ENCODE measurements around the gene LRIT2. TPM values are rescaled to one million over a fixed set of nuclear protein-coding genes. Genes with fewer than 3 reads are reported as not detected.

The LRIT2 gene
- total and polyA plus RNA-seq, 2 experiments from 2014 or later = not detected

- Histone ChIP-seq H3K9me3 (ENCODE audit: low read depth) (no peaks in the 10 kb centered on the region), H3K79me2 (no peaks in the 10 kb centered on the region), H3K4me2 (peak within 1 kb of the TSS; percentile 97), H4K20me1 (ENCODE audit: insufficient read depth, poor library complexity, severe bottlenecking) (no peaks in the 10 kb centered on the region), H3K36me3 (replicated peaks; ENCODE audit: insufficient read depth, low read depth) (no peaks in the 10 kb centered on the region), H2AFZ (peak within 1 kb of the TSS; percentile 63), H3K27me3 (peaks cover 66% of the 10 kb centered on the region), H3K9me2 (replicated peaks; ENCODE audit: insufficient read depth) (no peaks in the 10 kb centered on the region), H3K27ac (no peak within 1 kb of the TSS), H3K4me1 (ENCODE audit: insufficient read depth) (no peaks in the 10 kb centered on the region), H3K4me3 (peak within 1 kb of the TSS; percentile 33)
- TF ChIP-seq EZH2 (IDR thresholded peaks at IDR 0.05; ENCODE audit: borderline replicate concordance) (peak; percentile 47), EZH2phosphoT487 (IDR thresholded peaks at IDR 0.05; ENCODE audit: low read depth, severe bottlenecking, unreplicated experiment) (no peak)
- peak; percentile 56 for DNase-seq (ENCODE audit: low spot score)
- WGBS (ENCODE audit: low lambda C conversion rate, missing lambda C conversion rate) = 3% methylated on average over 30 of the region's 61 CpGs
Measured at GRCh38 chr10:84194424-84195043, 30.8 kb downstream of the LRIT2 start, which contains the start of gene CDHR1. TSS of gene CDHR1 (plus strand) at chr10:84194537. CDS start at chr10:84194761, 224 bp downstream.

GRCh38 chr10:84193846-84194423 is 31.4 kb downstream of the LRIT2 start:
- H3K79me2 ChIP-seq = no peaks in the 10 kb centered on the region
- TF ChIP-seq CTCF (IDR thresholded peaks at IDR 0.05; ENCODE audit: poor library complexity) (no peak), EZH2phosphoT487 (IDR thresholded peaks at IDR 0.05; ENCODE audit: low read depth, severe bottlenecking, unreplicated experiment) (no peak), EZH2 (IDR thresholded peaks at IDR 0.05; ENCODE audit: borderline replicate concordance) (no peak)
- H2AFZ ChIP-seq = peak overlapping the region; percentile 63
- DNase-seq (ENCODE audit: low spot score) = no peak
- H3K9me3 ChIP-seq (ENCODE audit: low read depth) = no peaks in the 10 kb centered on the region
- H3K9me2 ChIP-seq (replicated peaks; ENCODE audit: insufficient read depth) = no peaks in the 10 kb centered on the region
- H4K20me1 ChIP-seq (ENCODE audit: insufficient read depth, poor library complexity, severe bottlenecking) = no peaks in the 10 kb centered on the region
- H3K27ac ChIP-seq = no peak overlapping the region
- H3K4me1 ChIP-seq (ENCODE audit: insufficient read depth) = no peaks in the 10 kb centered on the region
- H3K4me3 ChIP-seq = peak overlapping the region; percentile 33
- peak overlapping the region; percentile 97 for H3K4me2 ChIP-seq
- H3K36me3 ChIP-seq (replicated peaks; ENCODE audit: insufficient read depth, low read depth) = no peaks in the 10 kb centered on the region
- H3K27me3 ChIP-seq = peaks cover 66% of the 10 kb centered on the region
- 27% methylated on average over 5 of the region's 5 CpGs for WGBS (ENCODE audit: low lambda C conversion rate, missing lambda C conversion rate)

DNA sequence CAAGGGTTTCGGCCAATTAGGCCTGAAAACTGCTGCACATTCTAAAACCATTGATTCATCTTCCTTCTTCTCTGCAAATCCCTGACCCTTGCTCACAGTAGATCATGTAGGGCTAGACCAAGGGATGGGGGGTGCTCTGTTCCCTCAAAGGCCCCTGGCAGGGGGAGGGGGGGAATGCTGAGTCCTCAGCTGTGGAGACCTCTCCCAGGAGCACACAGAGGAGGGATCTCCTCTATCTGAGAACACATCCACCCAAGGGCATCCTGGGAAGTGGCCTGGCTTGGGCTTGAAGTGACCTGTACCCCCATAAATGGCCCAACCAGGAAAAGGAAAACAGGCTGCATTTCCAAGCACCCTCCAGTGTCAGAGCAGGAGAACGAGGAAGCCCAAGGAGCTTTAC is 32.0 kb downstream of the LRIT2 start:
- Histone ChIP-seq H3K9me3 (ENCODE audit: low read depth) (no peaks in the 10 kb centered on the region), H3K4me3 (no peak overlapping the region), H2AFZ (no peak overlapping the region), H3K27ac (no peak overlapping the region), H3K36me3 (replicated peaks; ENCODE audit: insufficient read depth, low read depth) (no peaks in the 10 kb centered on the region), H3K4me1 (ENCODE audit: insufficient read depth) (no peaks in the 10 kb centered on the region), H4K20me1 (ENCODE audit: insufficient read depth, poor library complexity, severe bottlenecking) (no peaks in the 10 kb centered on the region), H3K27me3 (peaks cover 66% of the 10 kb centered on the region), H3K9me2 (replicated peaks; ENCODE audit: insufficient read depth) (no peaks in the 10 kb centered on the region), H3K79me2 (no peaks in the 10 kb centered on the region), H3K4me2 (no peak overlapping the region)
- WGBS (ENCODE audit: low lambda C conversion rate, missing lambda C conversion rate) = 94% methylated on average over 2 of the region's 2 CpGs
- TF ChIP-seq EZH2 (IDR thresholded peaks at IDR 0.05; ENCODE audit: borderline replicate concordance) (no peak), CTCF (IDR thresholded peaks at IDR 0.05; ENCODE audit: poor library complexity) (no peak), EZH2phosphoT487 (IDR thresholded peaks at IDR 0.05; ENCODE audit: low read depth, severe bottlenecking, unreplicated experiment) (no peak)
- no peak for DNase-seq (ENCODE audit: low spot score)

DNA sequence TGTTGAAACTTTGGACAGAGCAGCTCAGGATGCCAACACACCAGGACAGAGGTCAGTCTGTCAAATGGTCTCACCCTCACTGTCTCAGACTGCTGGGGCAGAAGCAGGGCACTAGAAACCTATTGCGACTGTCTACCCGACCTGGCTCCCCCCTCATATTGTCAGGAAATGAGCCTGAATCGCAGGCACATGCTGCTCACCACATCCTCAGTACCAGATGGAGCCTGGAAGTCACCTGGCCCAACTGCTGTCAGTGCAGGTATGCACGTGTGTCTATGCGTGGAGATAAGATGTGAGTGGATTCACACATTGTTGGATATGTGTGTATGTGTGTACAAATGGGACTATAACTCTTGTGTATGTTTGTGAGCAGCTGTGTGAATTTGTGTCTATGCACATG is 34.2 kb downstream of the LRIT2 start:
- H3K27me3 ChIP-seq = peaks cover 45% of the 10 kb centered on the region
- no peak overlapping the region for H2AFZ ChIP-seq
- no peaks in the 10 kb centered on the region for H3K36me3 ChIP-seq (replicated peaks; ENCODE audit: insufficient read depth, low read depth)
- H3K4me3 ChIP-seq = no peak overlapping the region
- H3K27ac ChIP-seq = no peak overlapping the region
- H4K20me1 ChIP-seq (ENCODE audit: insufficient read depth, poor library complexity, severe bottlenecking) = no peaks in the 10 kb centered on the region
- no peaks in the 10 kb centered on the region for H3K4me1 ChIP-seq (ENCODE audit: insufficient read depth)
- H3K9me2 ChIP-seq (replicated peaks; ENCODE audit: insufficient read depth) = no peaks in the 10 kb centered on the region
- 86% methylated on average over 5 of the region's 5 CpGs for WGBS (ENCODE audit: low lambda C conversion rate, missing lambda C conversion rate)
- TF ChIP-seq CTCF (IDR thresholded peaks at IDR 0.05; ENCODE audit: poor library complexity) (no peak), EZH2 (IDR thresholded peaks at IDR 0.05; ENCODE audit: borderline replicate concordance) (no peak), EZH2phosphoT487 (IDR thresholded peaks at IDR 0.05; ENCODE audit: low read depth, severe bottlenecking, unreplicated experiment) (no peak)
- H3K9me3 ChIP-seq (ENCODE audit: low read depth) = no peaks in the 10 kb centered on the region
- no peak for DNase-seq (ENCODE audit: low spot score)
- no peaks in the 10 kb centered on the region for H3K79me2 ChIP-seq
- H3K4me2 ChIP-seq = no peak overlapping the region
